K562 (cell line): ENCODE data around the gene LRRK1. TPM values are rescaled to one million over a fixed set of nuclear protein-coding genes. Genes with fewer than 3 reads are reported as not detected.

Experiments used
- ATAC-seq: fragments of 200-7000 bp; cut with Tn5 transposase; 3 replicates; pipeline ENCODE4 v1.9.1; 2020; ENCODE audit warnings: moderate library complexity
- BruUV-seq: library from RNA; stranded (reverse); fragments of 400-500 nt; replicated peaks from 2 replicates; lab custom pipeline; 2021; lab: Mats Ljungman, UMichigan
- CTCF ChIA-PET: fragments of 300-600 bp; formaldehyde crosslinking; extraction: SDS; loops from one replicate; lab custom pipeline; 2021; ENCODE audit warnings: low intra/inter-chr PET ratio; lab: Yijun Ruan, JAX
- POLR2A ChIA-PET: fragments of 300-600, 350-650 bp; sonication (Branson Sonifier 250); formaldehyde crosslinking; extraction: SDS; loops from one replicate; lab custom pipeline; 2021; ENCODE audit warnings: antibody characterized with exemption, inconsistent platforms; lab: Yijun Ruan, JAX
- DNase-seq, 4 experiments: peaks; one replicate each; pipeline versions ENCODE4 v3.0.0 to v3.0.0-alpha.2; 2011 to 2018; ENCODE audit warnings: low spot score in 3 of 4, mixed read lengths in 3 of 4; ENCODE audit errors: extremely low read depth in 1 of 4
- FAIRE-seq: peaks from 2 replicates; lab custom pipeline; 2011; peaks lifted over from hg19 to GRCh38; lab: Jason Lieb, UNC
- H2AFZ ChIP-seq: 2 replicates; pipeline ENCODE4 v1.6.0; 2011; ENCODE audit warnings: low read depth, low read length, control low read depth, inconsistent platforms
- H3K27ac ChIP-seq: fragments of 200-600 bp; 3 replicates; pipeline ENCODE4 v1.8.0; 2011; ENCODE audit warnings: low read depth, mild to moderate bottlenecking, control low read depth, inconsistent platforms, low read length, moderate library complexity, mixed read lengths; ENCODE audit errors: extremely low read depth
- H3K27me3 ChIP-seq, 2 experiments: fragments of 300-600 bp in 1 of 2; 2 replicates in 1 of 2; 3 replicates in 1 of 2; pipeline versions ENCODE4 v1.6.0 to v1.8.0; 2011; ENCODE audit warnings: inconsistent platforms in 2 of 2, low read length in 2 of 2, mild to moderate bottlenecking in 1 of 2, mixed read lengths in 1 of 2, moderate library complexity in 1 of 2; ENCODE audit not compliant: control insufficient read depth in 2 of 2, insufficient read depth in 2 of 2
- H3K36me3 ChIP-seq: fragments of 300-600 bp; 3 replicates; pipeline ENCODE4 v1.8.0; 2011; ENCODE audit warnings: mild to moderate bottlenecking, low read length, inconsistent platforms; ENCODE audit not compliant: control insufficient read depth, insufficient read depth
- H3K4me1 ChIP-seq, 2 experiments: fragments of 200-600 bp in 1 of 2; replicated peaks in 1 of 2; 2 replicates in 1 of 2; 3 replicates in 1 of 2; pipeline versions ENCODE4 v1.5.1 to v1.8.0; 2011; ENCODE audit warnings: inconsistent platforms in 2 of 2, low read length in 2 of 2, mild to moderate bottlenecking in 1 of 2, mixed read lengths in 1 of 2, moderate library complexity in 1 of 2; ENCODE audit not compliant: control insufficient read depth in 2 of 2, insufficient read depth in 2 of 2
- H3K4me2 ChIP-seq: 2 replicates; pipeline ENCODE4 v1.6.1; 2011; ENCODE audit warnings: low read length, control low read depth, inconsistent platforms, mixed read lengths; ENCODE audit not compliant: insufficient read depth
- H3K4me3 ChIP-seq: fragments of 200-600 bp; sonication (generic), shearing (Covaris generic); 2 replicates; pipeline ENCODE4 v1.5.1; 2016; ENCODE audit warnings: control low read depth, inconsistent platforms
- H3K79me2 ChIP-seq: fragments of 200-600 bp; 3 replicates; pipeline ENCODE4 v1.8.0; 2011; ENCODE audit warnings: low read length, inconsistent platforms; ENCODE audit not compliant: control insufficient read depth, insufficient read depth
- H3K9ac ChIP-seq, 2 experiments: 2 replicates each; pipeline versions ENCODE4 v1.6.0 to v1.6.1; 2011; ENCODE audit warnings: low read depth in 2 of 2, low read length in 2 of 2, control low read depth in 1 of 2, inconsistent platforms in 1 of 2, mild to moderate bottlenecking in 1 of 2, mixed read lengths in 1 of 2; ENCODE audit not compliant: insufficient read depth in 1 of 2
- H3K9me1 ChIP-seq: one replicate; pipeline ENCODE4 v1.6.0; 2011; ENCODE audit warnings: inconsistent platforms, mild to moderate bottlenecking, low read length, moderate library complexity; ENCODE audit not compliant: control insufficient read depth, insufficient read depth
- H3K9me3 ChIP-seq: replicated peaks from 2 replicates; pipeline ENCODE4 v1.5.1; 2011; ENCODE audit warnings: low read depth, low read length, inconsistent platforms; ENCODE audit not compliant: control insufficient read depth, insufficient read depth
- H4K20me1 ChIP-seq: replicated peaks from 2 replicates; pipeline ENCODE4 v1.6.1; 2011; ENCODE audit warnings: low read length, inconsistent platforms, mixed read lengths; ENCODE audit not compliant: control insufficient read depth, insufficient read depth
- ARID3B ChIP-seq: fragments of 250-450 bp; sonication (Bioruptor Pico); IDR thresholded peaks from 2 replicates; pipeline ENCODE4 v1.4.0; 2020; ENCODE audit warnings: borderline replicate concordance
- ATF3 ChIP-seq, 2 experiments: fragments of 450-650 bp in 1 of 2; sonication (generic) in 1 of 2; formaldehyde crosslinking in 1 of 2; IDR thresholded peaks in 1 of 2; conservative IDR thresholded peaks in 1 of 2; 2 replicates each; pipeline versions ENCODE4 v1.6.1 to v1.8.1; 2016 to 2023; ENCODE audit warnings: mild to moderate bottlenecking in 2 of 2, moderate library complexity in 2 of 2, inconsistent platforms in 1 of 2, missing genetic modification reagents in 1 of 2
- BCL6 ChIP-seq: fragments of 250-450 bp; sonication (Bioruptor Pico); IDR thresholded peaks from 2 replicates; pipeline ENCODE4 v1.4.0; 2020
- CHCHD3 ChIP-seq: fragments of 250-450 bp; sonication (Bioruptor Pico); IDR thresholded peaks from 2 replicates; pipeline ENCODE4 v2.1.2; 2022; ENCODE audit warnings: mild to moderate bottlenecking
- EWSR1 ChIP-seq: fragments of 450-650 bp; IDR thresholded peaks from 2 replicates; pipeline ENCODE4 v1.6.1; 2018; ENCODE audit warnings: borderline replicate concordance, mild to moderate bottlenecking, low read depth, moderate library complexity; ENCODE audit not compliant: partially characterized antibody
- FIP1L1 ChIP-seq: fragments of 200-400 bp; formaldehyde crosslinking; IDR thresholded peaks from 2 replicates; pipeline ENCODE4 v1.6.1; 2018; ENCODE audit warnings: mild to moderate bottlenecking, low read depth, low read length; ENCODE audit not compliant: poor library complexity, severe bottlenecking
- GMEB1 ChIP-seq: fragments of 250-450 bp; sonication (Bioruptor Pico); IDR thresholded peaks from 2 replicates; pipeline ENCODE4 v1.4.0; 2020; ENCODE audit warnings: mild to moderate bottlenecking
- JUNB ChIP-seq: fragments of 450-650 bp; formaldehyde crosslinking; conservative IDR thresholded peaks from 2 replicates; pipeline ENCODE4 v1.4.0; 2020; ENCODE audit warnings: mild to moderate bottlenecking
- MTA1 ChIP-seq: fragments of 450-650 bp; IDR thresholded peaks from 2 replicates; pipeline ENCODE4 v1.6.1; 2017; ENCODE audit warnings: borderline replicate concordance
- NFATC3 ChIP-seq: fragments of 450-650 bp; IDR thresholded peaks from 2 replicates; pipeline ENCODE4 v1.6.1; 2017; ENCODE audit warnings: mild to moderate bottlenecking
- NR2F6 ChIP-seq: fragments of 450-650 bp; formaldehyde crosslinking; IDR thresholded peaks from 2 replicates; pipeline ENCODE4 v1.4.0; 2020; ENCODE audit warnings: mild to moderate bottlenecking
- RNF2 ChIP-seq: sonication (generic); IDR thresholded peaks from 2 replicates; pipeline ENCODE4 v1.6.1; 2016
- SMAD1 ChIP-seq: fragments of 150-350 bp; IDR thresholded peaks from 2 replicates; pipeline ENCODE4 v1.6.1; 2014; ENCODE audit warnings: low read length, low read depth; ENCODE audit not compliant: partially characterized antibody
- TAL1 ChIP-seq: fragments of 450-650 bp; IDR thresholded peaks from 2 replicates; pipeline ENCODE4 v1.6.1; 2016; ENCODE audit warnings: mild to moderate bottlenecking
- XRCC4 ChIP-seq: IDR thresholded peaks from one replicate; pipeline ENCODE4 v1.6.1; 2011; ENCODE audit not compliant: insufficient read depth, insufficient read length; ENCODE audit errors: extremely low read depth
- ZNF41 ChIP-seq: fragments of 250-450 bp; sonication (Bioruptor Pico); conservative IDR thresholded peaks from 2 replicates; pipeline ENCODE4 v1.4.0; 2020; ENCODE audit warnings: mild to moderate bottlenecking
- ZNF431 ChIP-seq: sonication (generic); formaldehyde crosslinking; IDR thresholded peaks from 2 replicates; pipeline ENCODE4 v1.8.0; 2022; ENCODE audit warnings: mild to moderate bottlenecking, missing genetic modification reagents
- ZNF57 ChIP-seq: fragments of 450-650 bp; formaldehyde crosslinking; IDR thresholded peaks from 2 replicates; pipeline ENCODE4 v1.4.0; 2020; ENCODE audit warnings: mild to moderate bottlenecking, moderate library complexity
- ZNF764 ChIP-seq: fragments of 250-450 bp; sonication (Bioruptor Pico); IDR thresholded peaks from 2 replicates; pipeline ENCODE4 v1.4.0; 2020; ENCODE audit warnings: low read depth, mild to moderate bottlenecking, moderate library complexity
- ZNF77 ChIP-seq: fragments of 250-450 bp; sonication (Bioruptor Pico); IDR thresholded peaks from 2 replicates; pipeline ENCODE4 v1.5.0; 2020
- WGBS: fragments of 100-300 bp; shearing (Covaris generic); methylation state at CpG from one replicate; pipeline ENCODE4 v1.1.6; 2016; ENCODE audit warnings: low coverage, mixed read lengths; ENCODE audit not compliant: insufficient coverage; ENCODE audit errors: missing lambda C conversion rate; 5-methylcytosine and 5-hydroxymethylcytosine counted together
- in situ Hi-C: fragments of 300-500 bp; cut with MboI; formaldehyde crosslinking; loops from 4 replicates; pipeline ENCODE4 v1.15.0; 2018; ENCODE audit warnings: inconsistent platforms, mixed read lengths
- intact Hi-C: fragments of 100-400 bp; cut with micrococcal nuclease; formaldehyde crosslinking; loops from 2 replicates; pipeline ENCODE4 v1.14.2; 2022
- polyA plus RNA-seq, 8 experiments: library from polyadenylated mRNA; depleted of rRNA in 4 of 8; stranded (reverse) in 5 of 8; unstranded in 3 of 8; fragments of >200 nt; fragmentation: Nextera tagmentation in 2 of 8; fragmentation: Illumina TruSeq in 1 of 8; extraction: Ambion mirVana in 2 of 8; extraction: Trizol in 1 of 8; gene quantifications; 2 replicates each; pipeline versions ENCODE4 v1.2.1 to v1.2.3, GENCODE V29; 2011 to 2014; ENCODE audit warnings: inconsistent platforms in 1 of 8, missing spikeins in 1 of 8
- total RNA-seq, 7 experiments: library from RNA; depleted of rRNA in 6 of 7; stranded (reverse); fragments of >200 nt in 6 of 7; fragmentation: Illumina TruSeq in 2 of 7; extraction: Trizol in 2 of 7; gene quantifications; 2 replicates each; pipeline versions ENCODE4 v1.2.1 to v1.2.3, GENCODE V29; 2011 to 2021; ENCODE audit warnings: low replicate concordance in 1 of 7

Gene LRRK1
- total and polyA plus RNA-seq, 9 of the 15 experiments (the other 6 are each of a cell fraction or from before 2014, with no cell fraction given) = 0.01 to 1.5 (median 0.11) TPM

- H3K4me1 ChIP-seq = no peaks in the 10 kb centered on the region
- ChIA-PET CTCF (no interaction called here), POLR2A (interaction anchor here (1.2 kb wide), 1 partner anchor 9 kb away, joined by 5 read pairs; no protein-coding TSS in a partner anchor)
- ATAC-seq (no peak), FAIRE-seq (no peak), DNase-seq (no peak)
- H3K9me3 ChIP-seq = no peaks in the 10 kb centered on the region
- no peaks in the 10 kb centered on the region for H3K79me2 ChIP-seq
- no peaks in the 10 kb centered on the region for H3K36me3 ChIP-seq
- H3K4me3 ChIP-seq = no peak overlapping the region
- H3K27me3 ChIP-seq = peaks cover 0 to 23% of the 10 kb centered on the region in 2 experiments; a peak in 2 of 5 replicates
- no peak overlapping the region for H3K9ac ChIP-seq
- no peak overlapping the region for H3K4me2 ChIP-seq
- H3K9me1 ChIP-seq = no peaks in the 10 kb centered on the region
- TF ChIP-seq NFATC3 (no peak), BCL6 (no peak), CHCHD3 (CRISPR knock-in tag) (no peak), ATF3 (IDR thresholded peaks at IDR 0.05) (no peak), ATF3 (CRISPR knock-in tag; conservative IDR thresholded peaks at IDR 0.05) (no peak), GMEB1 (CRISPR knock-in tag) (no peak), RNF2 (no peak), ZNF431 (CRISPR knock-in tag) (no peak), ARID3B (no peak), ZNF764 (CRISPR knock-in tag) (no peak), FIP1L1 (no peak), SMAD1 (no peak), ZNF41 (no peak), TAL1 (no peak), EWSR1 (no peak), ZNF77 (no peak), MTA1 (no peak), NR2F6 (no peak), JUNB (CRISPR knock-in tag) (no peak), XRCC4 (no peak), ZNF57 (no peak)
- WGBS = 0% methylated on average over 2 of the region's 2 CpGs
- H2AFZ ChIP-seq = no peak overlapping the region
- no TSS peak for BruUV-seq
- intact Hi-C loops (no loop called here), in situ Hi-C loops (no loop called here)
- no peak overlapping the region for H3K27ac ChIP-seq
- H4K20me1 ChIP-seq = no peaks in the 10 kb centered on the region; the same call in 1 of the 2 replicates
Observed at GRCh38 chr15:100875495-100875894, 43.7 kb upstream of the LRRK1 start.
